Stimulated activated CD8-positive, alpha-beta memory T cell treated with anti-CD3 and anti-CD28 coated beads, Interleukin-4, amount 100 ng/mL, for 48 hours (primary cell): ENCODE results near the gene AIG1.

ENCODE experiments used
- DNase-seq: peaks from one replicate; pipeline ENCODE4 v3.0.0-alpha.2; 2020

The AIG1 gene

GRCh38 chr6:143169440-143169839, 108.8 kb downstream of the AIG1 start:
- DNase-seq, result no peak

GRCh38 chr6:143174516-143174915, 113.8 kb downstream of the AIG1 start:
- no peak for DNase-seq

- DNase-seq, result no peak
Measured at GRCh38 chr6:143174951-143175350, 114.3 kb downstream of the AIG1 start.

- DNase-seq, result no peak
Measured at GRCh38 chr6:143176090-143177021, 115.7 kb downstream of the AIG1 start.

- no peak for DNase-seq
Measured at GRCh38 chr6:143177706-143178105, 117.0 kb downstream of the AIG1 start.

- no peak for DNase-seq
Measured at GRCh38 chr6:143179096-143179495, 118.4 kb downstream of the AIG1 start.

GRCh38 chr6:143179901-143180612, 119.4 kb downstream of the AIG1 start:
- no peak for DNase-seq

- no peak for DNase-seq
Measured at GRCh38 chr6:143180826-143181225, 120.1 kb downstream of the AIG1 start.

GRCh38 chr6:143183666-143184065, 123.0 kb downstream of the AIG1 start:
- DNase-seq, result no peak

GRCh38 chr6:143185288-143185687, 124.6 kb downstream of the AIG1 start:
- no peak for DNase-seq

GRCh38 chr6:143187238-143187923, 126.7 kb downstream of the AIG1 start:
- DNase-seq, result no peak

GRCh38 chr6:143188292-143188691, 127.6 kb downstream of the AIG1 start:
- no peak for DNase-seq

- DNase-seq, result no peak
Measured at GRCh38 chr6:143191361-143191760, 130.7 kb downstream of the AIG1 start.

- DNase-seq, result no peak
Measured at GRCh38 chr6:143192766-143193165, 132.1 kb downstream of the AIG1 start.

GRCh38 chr6:143193571-143194094, 132.9 kb downstream of the AIG1 start:
- DNase-seq, result no peak

- DNase-seq, result no peak
Measured at GRCh38 chr6:143194095-143194589, 133.5 kb downstream of the AIG1 start.

GRCh38 chr6:143195349-143195845, 134.7 kb downstream of the AIG1 start:
- no peak for DNase-seq

- DNase-seq, result no peak
Measured at GRCh38 chr6:143196525-143197225, 136.0 kb downstream of the AIG1 start.

- DNase-seq, result no peak
Measured at GRCh38 chr6:143197377-143197776, 136.7 kb downstream of the AIG1 start.

- DNase-seq, result no peak
Measured at GRCh38 chr6:143198312-143198711, 137.6 kb downstream of the AIG1 start.

GRCh38 chr6:143199291-143199690, 138.6 kb downstream of the AIG1 start:
- DNase-seq, result no peak

GRCh38 chr6:143200167-143200770, 139.6 kb downstream of the AIG1 start:
- DNase-seq, result no peak
